Fibroblast of villous mesenchyme (primary cell): Measurements from ENCODE around the gene FAM168A. TPM values are rescaled to one million over a fixed set of nuclear protein-coding genes. Genes with fewer than 3 reads are reported as not detected.

Source experiments
- DNase-seq: peaks from one replicate; pipeline ENCODE4 v3.0.0-alpha.2; 2010; ENCODE audit warnings: low read depth
- H3K4me3 ChIP-seq: 2 replicates; pipeline ENCODE4 v1.5.1; 2011; ENCODE audit warnings: low read depth, mild to moderate bottlenecking, low read length
- total RNA-seq: library from RNA; depleted of rRNA; stranded (reverse); fragments of >200 nt; gene quantifications from 2 replicates; pipeline ENCODE4 v1.2.3, GENCODE V29; 2012
- TF ChIP-seq, protein P1 (sequence below): IDR thresholded peaks from 2 replicates; pipeline ENCODE4 v1.5.1; 2012; ENCODE audit warnings: low read depth, mild to moderate bottlenecking, low read length; ENCODE audit not compliant: insufficient read depth

The FAM168A gene
- total RNA-seq, 1 donor: 22.5 TPM

DNA sequence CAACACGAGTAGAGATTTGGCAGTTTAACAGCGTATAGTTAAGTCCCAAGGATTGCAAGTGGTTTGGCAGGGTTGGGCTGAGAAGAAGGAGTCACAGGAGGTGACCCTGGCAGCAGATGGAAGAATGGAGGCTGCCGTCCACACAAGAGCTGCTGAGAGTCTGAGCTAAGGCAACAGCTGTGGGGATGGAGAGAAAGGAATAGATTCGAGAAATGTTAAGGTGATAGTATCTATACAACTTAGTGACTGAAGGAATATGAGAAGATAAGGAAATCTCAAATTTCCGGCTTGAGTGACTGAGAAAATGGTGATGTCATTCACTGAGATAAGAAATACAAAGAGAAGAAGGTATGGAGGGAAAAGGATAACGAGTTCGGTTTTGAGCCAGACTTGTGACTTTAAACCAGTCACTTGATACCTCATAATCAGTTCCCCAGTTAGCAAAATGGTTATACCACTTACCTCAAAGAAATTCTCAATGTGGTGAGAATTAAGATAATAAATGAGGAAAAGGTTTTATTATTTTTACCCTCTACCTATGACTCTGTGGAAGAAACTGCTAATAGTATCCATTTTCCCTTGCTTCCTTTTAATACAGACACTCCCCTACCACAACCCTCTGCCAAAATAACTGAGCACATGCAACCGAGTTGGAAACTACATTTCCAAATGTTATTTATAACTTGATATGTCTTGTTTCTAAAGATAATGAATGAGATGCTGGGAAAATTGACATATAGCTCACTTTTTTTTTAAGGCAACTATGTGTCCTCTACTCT is 30.7 kb downstream of the FAM168A start:
- no peak for DNase-seq

DNA sequence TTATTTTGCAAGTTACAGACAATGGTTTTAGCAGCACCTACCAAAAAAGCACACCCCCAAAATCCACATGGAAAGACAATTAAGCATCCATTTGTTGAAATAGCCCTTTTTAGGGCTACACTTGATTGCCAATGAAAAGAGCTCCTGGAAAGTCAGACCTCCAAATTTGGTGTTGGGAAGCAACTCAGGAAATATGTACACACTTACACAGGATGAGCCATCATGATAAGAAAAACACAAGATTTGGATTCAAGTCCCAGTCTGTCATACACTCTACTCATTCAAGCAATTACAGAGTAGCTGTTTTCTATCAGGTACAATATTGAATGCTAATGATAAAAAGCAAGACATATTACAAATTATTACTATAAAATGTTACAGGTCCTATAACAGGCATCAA is 31.5 kb downstream of the FAM168A start:
- no peak for DNase-seq
- H3K4me3 ChIP-seq: no peak overlapping the region
- TF ChIP-seq, protein P1, sequence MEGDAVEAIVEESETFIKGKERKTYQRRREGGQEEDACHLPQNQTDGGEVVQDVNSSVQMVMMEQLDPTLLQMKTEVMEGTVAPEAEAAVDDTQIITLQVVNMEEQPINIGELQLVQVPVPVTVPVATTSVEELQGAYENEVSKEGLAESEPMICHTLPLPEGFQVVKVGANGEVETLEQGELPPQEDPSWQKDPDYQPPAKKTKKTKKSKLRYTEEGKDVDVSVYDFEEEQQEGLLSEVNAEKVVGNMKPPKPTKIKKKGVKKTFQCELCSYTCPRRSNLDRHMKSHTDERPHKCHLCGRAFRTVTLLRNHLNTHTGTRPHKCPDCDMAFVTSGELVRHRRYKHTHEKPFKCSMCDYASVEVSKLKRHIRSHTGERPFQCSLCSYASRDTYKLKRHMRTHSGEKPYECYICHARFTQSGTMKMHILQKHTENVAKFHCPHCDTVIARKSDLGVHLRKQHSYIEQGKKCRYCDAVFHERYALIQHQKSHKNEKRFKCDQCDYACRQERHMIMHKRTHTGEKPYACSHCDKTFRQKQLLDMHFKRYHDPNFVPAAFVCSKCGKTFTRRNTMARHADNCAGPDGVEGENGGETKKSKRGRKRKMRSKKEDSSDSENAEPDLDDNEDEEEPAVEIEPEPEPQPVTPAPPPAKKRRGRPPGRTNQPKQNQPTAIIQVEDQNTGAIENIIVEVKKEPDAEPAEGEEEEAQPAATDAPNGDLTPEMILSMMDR: no peak

More for the DNA sequence above, 30.7 kb downstream of the FAM168A start:
- TF ChIP-seq, protein P1: no peak
- no peak overlapping the region for H3K4me3 ChIP-seq

DNA sequence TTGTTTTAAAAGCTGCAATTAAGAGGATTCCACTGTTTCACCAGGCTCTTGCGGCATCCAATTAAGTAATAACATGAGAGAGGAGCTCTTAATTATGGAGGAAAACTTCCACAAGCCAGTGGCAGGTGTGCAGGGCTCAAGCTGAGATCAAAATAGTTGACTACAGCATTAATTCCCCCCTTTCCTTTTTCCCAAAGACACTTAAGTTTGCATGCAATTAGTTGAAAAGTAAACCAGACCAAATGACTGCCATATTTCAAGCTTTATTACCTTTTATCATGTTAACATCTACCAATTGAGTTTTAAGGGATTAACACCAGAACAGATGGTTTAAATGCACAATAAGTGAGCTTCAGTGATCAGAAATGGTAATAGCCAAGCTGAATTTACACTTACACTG is 32.1 kb downstream of the FAM168A start:
- TF ChIP-seq, protein P1: no peak
- no peak overlapping the region for H3K4me3 ChIP-seq
- no peak for DNase-seq

DNA sequence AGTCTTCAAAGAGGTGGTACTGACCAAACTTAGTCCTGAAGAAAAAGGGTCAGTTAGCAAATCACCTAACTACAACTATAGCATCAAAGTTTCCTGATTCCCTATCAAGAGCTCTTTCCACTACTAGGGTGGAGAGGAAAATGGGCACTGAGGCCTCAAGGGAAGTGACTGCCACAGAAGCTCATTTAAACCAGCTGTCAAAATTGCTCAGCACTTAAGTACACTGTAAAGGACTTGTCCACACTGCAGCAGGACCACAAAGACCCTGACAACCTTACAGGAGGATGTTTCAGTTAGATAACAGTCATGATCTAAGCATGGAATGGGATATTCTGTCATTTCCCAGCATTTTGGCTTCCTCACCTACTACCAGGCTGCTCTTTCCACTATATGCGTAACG is 33.0 kb downstream of the FAM168A start:
- no peak for DNase-seq
- no peak overlapping the region for H3K4me3 ChIP-seq
- TF ChIP-seq, protein P1: no peak

DNA sequence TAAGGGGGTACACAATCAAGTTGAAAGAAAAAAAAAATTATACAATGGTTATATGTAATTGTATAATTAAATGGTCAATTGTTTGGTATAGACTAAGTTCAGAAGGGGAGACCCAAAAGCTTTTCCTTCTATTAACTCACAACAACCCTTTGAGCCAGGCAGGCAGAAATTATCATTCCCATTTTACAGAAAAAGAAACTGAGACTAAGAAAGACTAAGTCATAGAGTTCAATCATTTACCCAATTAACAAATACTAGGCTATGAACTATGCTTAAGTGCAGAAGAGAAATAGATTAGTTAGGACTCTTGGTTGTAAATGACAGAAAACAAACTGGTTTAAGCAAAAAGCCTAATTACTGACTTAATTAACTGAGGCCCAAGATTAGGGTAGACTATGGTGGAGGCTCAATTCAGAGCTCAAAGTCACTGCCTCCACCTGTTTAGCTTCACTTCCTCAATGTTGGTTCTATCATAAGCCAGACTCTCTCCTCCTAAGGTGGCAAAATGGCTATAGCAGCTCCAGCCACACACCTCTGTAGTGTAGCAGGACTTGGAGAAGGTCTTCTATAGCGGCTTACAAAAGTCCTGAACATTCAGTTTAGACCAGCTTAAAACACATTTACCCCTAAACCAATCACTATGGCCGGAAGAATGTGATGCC is 34.2 kb downstream of the FAM168A start:
- no peak for DNase-seq
- no peak overlapping the region for H3K4me3 ChIP-seq
- TF ChIP-seq, protein P1: no peak

DNA sequence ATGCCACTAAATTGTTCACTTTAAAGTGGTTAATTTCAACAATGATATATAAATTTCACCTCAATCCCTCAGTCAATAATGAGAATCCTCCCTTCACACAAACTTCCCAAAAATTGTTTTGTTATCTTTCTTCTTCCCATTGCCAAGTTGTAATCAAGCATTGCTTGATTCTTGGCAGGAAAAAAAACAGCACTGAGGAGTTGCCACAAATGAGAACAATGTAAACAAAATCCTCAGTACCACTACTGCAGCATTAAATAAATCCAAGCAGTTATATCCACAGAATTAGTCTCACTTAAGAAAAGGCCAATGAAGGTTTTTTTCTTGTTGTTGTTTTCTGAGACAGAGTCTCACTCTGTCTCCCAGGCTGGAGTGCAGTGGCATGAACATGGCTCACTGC is 38.2 kb downstream of the FAM168A start:
- H3K4me3 ChIP-seq: no peak overlapping the region
- TF ChIP-seq, protein P1: no peak
- DNase-seq: peak; percentile 8

DNA sequence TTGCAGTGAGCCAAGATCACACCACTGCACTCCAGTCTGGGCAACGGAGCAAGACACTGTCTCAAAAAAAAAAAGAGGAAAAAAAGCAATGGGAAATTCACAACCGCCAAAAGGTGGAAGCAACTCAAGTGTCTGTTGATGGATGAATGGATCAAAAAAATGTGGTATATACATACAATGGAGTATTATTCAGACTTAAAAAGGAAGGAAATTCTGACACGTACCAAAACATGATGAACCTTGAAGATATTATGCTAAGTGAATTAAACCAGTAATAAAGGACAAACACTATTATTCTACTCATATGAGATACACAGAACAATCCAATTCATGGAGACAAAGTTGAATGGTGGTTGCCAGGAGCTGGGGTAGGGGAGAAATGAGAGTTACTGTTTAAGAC is 40.9 kb downstream of the FAM168A start:
- no peak for DNase-seq
- no peak overlapping the region for H3K4me3 ChIP-seq
- TF ChIP-seq, protein P1: no peak
